OCI-LY1 (cell line): ENCODE results near the gene CCNDBP1.

Experiments used
- EZH2 ChIP-seq: fragments of 200-600 bp; sonication (generic), shearing (Covaris generic); IDR thresholded peaks from 2 replicates; pipeline ENCODE4 v1.8.0; 2017; ENCODE audit warnings: borderline replicate concordance, mixed run types, mild to moderate bottlenecking, antibody characterized with exemption, low read length, moderate library complexity, mixed read lengths
- TF ChIP-seq, protein P1 (sequence below): fragments of 200-600 bp; sonication (generic), shearing (Covaris generic); IDR thresholded peaks from 2 replicates; pipeline ENCODE4 v1.5.1; 2017; ENCODE audit warnings: mild to moderate bottlenecking, antibody characterized with exemption, low read length, moderate library complexity, mixed read lengths

DNA sequence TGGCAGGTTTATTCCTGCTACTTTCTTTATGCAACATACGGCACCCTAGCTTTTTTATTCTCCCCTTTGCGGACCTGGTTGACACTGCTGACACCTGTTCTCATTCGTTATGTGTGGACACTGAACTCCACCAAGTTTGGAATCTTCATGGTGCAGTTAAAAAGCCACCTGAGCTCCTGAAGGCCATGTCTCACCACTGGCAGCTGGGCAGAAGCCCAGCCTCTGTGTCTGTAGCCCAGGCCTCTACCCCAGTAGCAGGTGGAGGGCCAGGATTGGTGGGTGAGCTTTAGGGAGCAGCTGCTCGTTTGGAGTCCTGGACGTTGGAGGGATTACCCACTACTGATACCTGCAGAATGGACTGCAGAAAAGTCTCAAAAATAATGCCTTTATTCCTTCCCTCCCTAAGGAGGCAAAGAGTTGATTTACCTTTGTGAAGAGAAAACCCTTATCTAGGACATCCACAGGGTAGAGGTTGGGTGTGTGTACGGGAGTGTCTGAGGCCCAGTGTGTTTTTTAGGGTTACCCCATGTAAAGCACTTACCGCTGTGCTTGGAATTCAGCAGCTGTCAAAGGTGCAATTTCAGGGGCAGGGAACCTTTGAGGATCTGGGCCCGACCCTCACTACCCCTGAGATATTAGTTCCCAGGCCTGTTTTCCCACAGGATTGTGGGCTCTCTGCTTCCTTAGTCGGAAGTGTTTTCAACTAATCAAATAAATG is 637 bp upstream of the CCNDBP1 start:
- TF ChIP-seq, protein P1, sequence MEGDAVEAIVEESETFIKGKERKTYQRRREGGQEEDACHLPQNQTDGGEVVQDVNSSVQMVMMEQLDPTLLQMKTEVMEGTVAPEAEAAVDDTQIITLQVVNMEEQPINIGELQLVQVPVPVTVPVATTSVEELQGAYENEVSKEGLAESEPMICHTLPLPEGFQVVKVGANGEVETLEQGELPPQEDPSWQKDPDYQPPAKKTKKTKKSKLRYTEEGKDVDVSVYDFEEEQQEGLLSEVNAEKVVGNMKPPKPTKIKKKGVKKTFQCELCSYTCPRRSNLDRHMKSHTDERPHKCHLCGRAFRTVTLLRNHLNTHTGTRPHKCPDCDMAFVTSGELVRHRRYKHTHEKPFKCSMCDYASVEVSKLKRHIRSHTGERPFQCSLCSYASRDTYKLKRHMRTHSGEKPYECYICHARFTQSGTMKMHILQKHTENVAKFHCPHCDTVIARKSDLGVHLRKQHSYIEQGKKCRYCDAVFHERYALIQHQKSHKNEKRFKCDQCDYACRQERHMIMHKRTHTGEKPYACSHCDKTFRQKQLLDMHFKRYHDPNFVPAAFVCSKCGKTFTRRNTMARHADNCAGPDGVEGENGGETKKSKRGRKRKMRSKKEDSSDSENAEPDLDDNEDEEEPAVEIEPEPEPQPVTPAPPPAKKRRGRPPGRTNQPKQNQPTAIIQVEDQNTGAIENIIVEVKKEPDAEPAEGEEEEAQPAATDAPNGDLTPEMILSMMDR: no peak
- no peak for TF ChIP-seq EZH2
